DND-41 (cell line): Measurements from ENCODE around the gene CCBE1.

ENCODE experiments used
- CTCF ChIP-seq: IDR thresholded peaks from 2 replicates; pipeline ENCODE4 v1.5.1; 2012; ENCODE audit warnings: borderline replicate concordance, low read length, moderate library complexity, mild to moderate bottlenecking; ENCODE audit not compliant: poor library complexity, severe bottlenecking; ENCODE audit errors: extremely low read depth
- EZH2 ChIP-seq: IDR thresholded peaks from 3 replicates; pipeline ENCODE4 v1.6.1; 2012; ENCODE audit warnings: borderline replicate concordance, low read depth, mild to moderate bottlenecking, moderate library complexity, low read length, inconsistent platforms; ENCODE audit not compliant: severe bottlenecking

- no peak for TF ChIP-seq CTCF
- TF ChIP-seq EZH2: no peak
Observed at GRCh38 chr18:59633961-59634485, 63.2 kb downstream of the CCBE1 start.
